ENCODE data around the gene MGAT5.

DNA sequence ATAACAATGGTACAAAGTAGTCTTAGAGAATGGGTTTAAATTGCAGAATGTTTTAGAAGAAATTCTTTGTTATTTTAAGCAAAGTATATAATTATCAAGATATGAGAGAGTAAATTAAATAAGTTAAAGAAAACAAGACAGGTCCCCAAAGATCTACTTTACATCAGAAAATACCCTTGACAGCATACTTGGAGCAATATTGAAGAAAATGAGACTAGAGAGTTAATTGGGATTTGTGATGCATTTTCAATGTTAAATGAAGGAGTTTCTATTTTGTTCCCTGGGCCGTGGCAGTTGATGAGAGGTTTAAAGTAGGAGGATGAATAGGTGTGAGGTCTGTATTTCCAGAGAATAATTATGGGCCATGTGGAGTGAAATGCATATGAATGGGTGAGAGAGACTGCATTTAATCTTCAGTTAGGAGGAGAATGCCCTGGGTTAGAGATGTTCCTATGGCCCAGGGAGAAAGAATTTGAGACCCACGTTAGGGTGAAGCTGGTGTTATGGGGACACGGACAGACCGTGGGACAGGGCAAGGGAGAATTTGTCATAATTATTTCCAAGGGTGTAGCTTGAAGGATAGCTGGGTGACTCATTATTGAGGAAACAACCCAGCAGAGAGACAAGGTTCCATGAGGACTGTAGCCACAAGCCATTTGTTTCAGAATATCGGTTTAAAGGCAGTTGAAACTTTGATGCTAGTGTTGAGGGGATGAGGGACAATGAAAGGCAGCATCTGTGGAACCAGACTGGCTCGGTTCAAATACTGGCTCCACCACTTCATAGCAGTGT lies 22.7 kb downstream of the MGAT5 start:
- no peak for TF ChIP-seq POLR2A (IDR thresholded peaks at IDR 0.05)
- TF ChIP-seq CTCF (IDR thresholded peaks at IDR 0.05), result no peak
- no peak for TF ChIP-seq EP300 (IDR thresholded peaks at IDR 0.05)
